B cell (primary cell): ENCODE results near the gene HMCN1.

ENCODE experiments used
- CTCF ChIP-seq: fragments of 200-600 bp; IDR thresholded peaks from one replicate; pipeline ENCODE4 v1.8.0; 2022; ENCODE audit warnings: antibody characterized with exemption, mild to moderate bottlenecking
- EZH2 ChIP-seq: IDR thresholded peaks from 2 replicates; pipeline ENCODE4 v1.6.1; 2012; ENCODE audit warnings: borderline replicate concordance, low read depth, mild to moderate bottlenecking, moderate library complexity, low read length; ENCODE audit not compliant: insufficient read depth, poor library complexity, severe bottlenecking

- no peak for TF ChIP-seq CTCF
- TF ChIP-seq EZH2, result no peak
Observed at GRCh38 chr1:186231861-186232436, 497.8 kb downstream of the HMCN1 start.
